Gastroesophageal sphincter (tissue), 3 donors: ENCODE measurements around the gene GIGYF1.

Source experiments
- EP300 ChIP-seq: sonication (generic); formaldehyde crosslinking; IDR thresholded peaks from one replicate; pipeline ENCODE4 v1.6.1; 2017; ENCODE audit warnings: antibody characterized with exemption, mild to moderate bottlenecking
- TF ChIP-seq, protein P1 (sequence below), 4 experiments: fragments of 200-600 bp in 2 of 4; fragments of 450-650 bp in 2 of 4; sonication (generic) in 1 of 4; IDR thresholded peaks; one replicate each; pipeline ENCODE4 v1.5.1; 2017 to 2019; ENCODE audit warnings: antibody characterized with exemption in 4 of 4, mild to moderate bottlenecking in 2 of 4, moderate library complexity in 2 of 4

DNA sequence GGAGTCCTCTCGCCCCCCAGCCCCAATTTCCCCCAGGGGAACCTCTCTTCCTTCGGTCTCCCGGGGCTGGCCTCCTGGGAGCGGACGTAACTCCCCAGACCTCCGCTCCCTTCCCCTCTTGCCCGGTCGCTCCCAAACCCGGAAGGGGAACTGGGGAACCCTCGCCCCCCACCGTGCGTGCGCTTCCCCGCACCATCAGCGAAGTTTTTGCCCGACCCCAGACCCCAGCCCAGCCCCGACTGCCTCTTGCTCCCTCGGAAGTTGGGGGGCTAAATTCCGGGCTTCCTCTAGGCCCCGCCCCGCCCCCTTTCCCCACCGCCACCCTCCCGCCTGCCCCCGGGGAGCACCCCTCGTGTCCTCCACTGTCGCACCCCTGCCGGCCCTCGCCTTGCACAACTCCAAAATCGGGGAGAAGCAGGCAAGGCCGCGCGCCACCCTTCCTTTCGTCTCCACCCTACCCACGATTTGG, 20.1 kb downstream of the GIGYF1 start:
- no peak for TF ChIP-seq EP300
- TF ChIP-seq, protein P1, sequence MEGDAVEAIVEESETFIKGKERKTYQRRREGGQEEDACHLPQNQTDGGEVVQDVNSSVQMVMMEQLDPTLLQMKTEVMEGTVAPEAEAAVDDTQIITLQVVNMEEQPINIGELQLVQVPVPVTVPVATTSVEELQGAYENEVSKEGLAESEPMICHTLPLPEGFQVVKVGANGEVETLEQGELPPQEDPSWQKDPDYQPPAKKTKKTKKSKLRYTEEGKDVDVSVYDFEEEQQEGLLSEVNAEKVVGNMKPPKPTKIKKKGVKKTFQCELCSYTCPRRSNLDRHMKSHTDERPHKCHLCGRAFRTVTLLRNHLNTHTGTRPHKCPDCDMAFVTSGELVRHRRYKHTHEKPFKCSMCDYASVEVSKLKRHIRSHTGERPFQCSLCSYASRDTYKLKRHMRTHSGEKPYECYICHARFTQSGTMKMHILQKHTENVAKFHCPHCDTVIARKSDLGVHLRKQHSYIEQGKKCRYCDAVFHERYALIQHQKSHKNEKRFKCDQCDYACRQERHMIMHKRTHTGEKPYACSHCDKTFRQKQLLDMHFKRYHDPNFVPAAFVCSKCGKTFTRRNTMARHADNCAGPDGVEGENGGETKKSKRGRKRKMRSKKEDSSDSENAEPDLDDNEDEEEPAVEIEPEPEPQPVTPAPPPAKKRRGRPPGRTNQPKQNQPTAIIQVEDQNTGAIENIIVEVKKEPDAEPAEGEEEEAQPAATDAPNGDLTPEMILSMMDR (IDR thresholded peaks at IDR 0.05): no peak
